ENCODE measurements around the gene GORASP2.

- TF ChIP-seq CTCF (IDR thresholded peaks at IDR 0.05 in 4 of 5, conservative IDR thresholded peaks at IDR 0.05 in 1 of 5) (no peak), POLR2A (IDR thresholded peaks at IDR 0.05) (no peak)
Observed at GRCh38 chr2:170885130-170885791, 43.8 kb upstream of the GORASP2 start.

Data from gastrocnemius medialis (tissue), 4 donors.